Posterior vena cava (tissue), 2 donors: Measurements from ENCODE around the gene SLC6A4. TPM values are rescaled to one million over a fixed set of nuclear protein-coding genes. Genes with fewer than 3 reads are reported as not detected.
"Not testable (repeated sequence)": the region's sequence is repeated elsewhere in the genome, so short reads cannot be mapped to it uniquely, and the experiment has no call there.

Source experiments
- DNase-seq: peaks from one replicate; pipeline ENCODE4 v3.0.0-alpha.2; 2020; ENCODE audit warnings: low spot score
- intact Hi-C, 2 donors: fragments of 100-400 bp; cut with DNase I; formaldehyde crosslinking; loops; one replicate each; pipeline versions ENCODE4 v1.14.1 to v1.14.2; 2022 to 2023
- total RNA-seq, 2 donors: library from RNA; stranded (reverse); fragmentation: NEBNext Ultra II Directional; extraction: Animal tissue kit (Norgen Biotek cat#: 25700); gene quantifications; one replicate each; pipeline ENCODE4 v1.2.1, GENCODE V29; 2021
- donor health status: DM: yes; HTN: yes; CAD: no.
- donor health status: DM: yes; HTN: yes; CAD: no.

The SLC6A4 gene
- total RNA-seq, 2 donors from 2014 or later = 0.28 TPM; not detected in 1

DNA sequence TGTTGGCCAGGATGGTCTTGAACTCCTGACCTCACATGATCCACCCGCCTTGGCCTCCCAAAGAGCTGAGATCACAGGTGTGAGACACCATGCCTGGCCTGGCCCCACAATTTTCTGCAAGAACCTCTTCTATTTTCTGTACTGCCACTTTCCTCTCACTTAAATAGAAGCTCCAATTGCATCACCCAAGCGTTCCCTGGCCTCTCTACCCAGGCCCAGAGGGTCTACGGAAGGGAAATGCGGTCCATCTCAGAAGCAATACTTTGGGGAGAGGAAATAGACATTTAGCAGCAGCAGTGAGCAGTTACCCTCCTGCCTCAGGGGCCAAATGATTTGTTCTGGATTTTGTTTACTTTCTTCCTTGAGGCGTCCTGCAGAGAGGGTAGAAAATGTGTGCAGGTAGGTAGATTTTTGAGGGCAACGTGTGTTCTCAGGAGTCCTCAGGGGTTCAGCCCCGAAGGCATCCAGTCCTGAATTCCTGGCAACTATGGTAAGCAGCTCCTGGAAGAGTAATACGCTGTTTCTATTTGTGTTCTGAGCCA is 11.0 kb downstream of the SLC6A4 start:
- intact Hi-C loops = no loop called here
- DNase-seq = peak; percentile 56

- intact Hi-C loops = no loop called here
- peak; percentile 67 for DNase-seq
Measured at GRCh38 chr17:30222721-30223175, 12.7 kb downstream of the SLC6A4 start.

- intact Hi-C loops = no loop called here
- DNase-seq = peak; percentile 25
Measured at GRCh38 chr17:30222251-30222650, 13.2 kb downstream of the SLC6A4 start.

- intact Hi-C loops = no loop called here
- peak; percentile 55 for DNase-seq
Measured at GRCh38 chr17:30221346-30221745, 14.2 kb downstream of the SLC6A4 start.

DNA sequence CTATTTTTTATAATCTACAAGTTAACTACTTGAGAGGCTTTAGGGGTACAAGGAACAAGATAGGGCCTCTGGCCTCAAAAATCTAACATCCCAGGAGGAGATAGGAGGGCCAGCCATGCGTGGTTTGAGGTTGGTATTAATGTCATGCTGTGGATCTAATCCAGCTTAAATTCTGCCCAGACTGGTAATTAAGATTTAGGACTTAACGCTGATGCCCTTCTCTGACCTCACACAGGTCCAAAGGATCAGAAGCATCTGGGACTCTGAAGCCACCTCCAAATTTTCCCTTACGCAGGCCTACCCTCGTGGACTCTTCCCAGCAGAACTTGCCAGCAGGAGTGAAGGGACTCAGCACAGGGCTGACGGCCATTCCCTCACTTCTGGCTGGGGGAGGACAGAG is 15.1 kb downstream of the SLC6A4 start:
- intact Hi-C loops = no loop called here
- DNase-seq = peak; percentile 5

- intact Hi-C loops = no loop called here
- peak; percentile 4 for DNase-seq
Measured at GRCh38 chr17:30219833-30220232, 15.7 kb downstream of the SLC6A4 start.

DNA sequence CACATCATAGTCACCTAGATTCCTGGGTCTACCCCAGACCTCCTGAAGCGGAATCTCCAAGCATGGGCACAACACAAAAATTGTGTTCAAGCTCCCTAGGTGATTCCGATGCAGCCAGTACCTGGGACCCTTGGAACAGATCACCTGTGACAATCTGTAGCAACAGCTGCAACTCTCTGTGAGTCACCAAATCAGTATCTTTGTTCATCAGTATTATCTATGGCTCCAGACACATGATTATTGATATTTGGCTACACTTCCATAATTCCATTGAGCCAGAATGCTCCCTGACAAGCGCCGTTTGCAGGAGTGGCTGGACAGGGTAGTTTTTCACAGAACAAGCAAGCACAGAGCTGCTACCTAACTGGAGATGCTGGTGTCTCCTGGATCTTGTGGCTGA is 16.2 kb downstream of the SLC6A4 start:
- intact Hi-C loops = no loop called here
- peak; percentile 48 for DNase-seq

DNA sequence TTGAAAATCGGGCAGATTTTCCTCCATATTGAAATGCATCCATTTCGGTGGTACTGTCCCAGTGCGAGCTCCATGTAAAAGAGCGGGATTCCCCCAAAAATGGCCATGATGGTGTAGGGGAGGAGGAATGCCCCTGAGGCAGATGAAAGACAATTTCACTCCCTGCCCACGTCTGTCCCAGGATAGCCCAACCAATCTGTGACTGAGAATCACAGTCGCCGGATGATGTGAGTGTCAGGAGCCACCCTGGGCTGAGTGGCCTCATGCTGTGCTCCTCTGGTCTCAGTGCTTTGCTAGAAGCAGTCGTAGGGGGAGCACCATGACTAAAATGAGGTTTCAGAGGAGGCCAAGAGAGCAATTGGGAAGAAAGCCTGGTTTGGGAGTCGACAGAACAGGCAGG is 16.7 kb downstream of the SLC6A4 start:
- intact Hi-C loops = no loop called here
- DNase-seq = peak; percentile 15

- DNase-seq = peak; percentile 65
- intact Hi-C loops = no loop called here
Measured at GRCh38 chr17:30217746-30218245, 17.7 kb downstream of the SLC6A4 start.

GRCh38 chr17:30217054-30217453 is 18.4 kb downstream of the SLC6A4 start:
- intact Hi-C loops = no loop called here
- DNase-seq = peak; percentile 35

DNA sequence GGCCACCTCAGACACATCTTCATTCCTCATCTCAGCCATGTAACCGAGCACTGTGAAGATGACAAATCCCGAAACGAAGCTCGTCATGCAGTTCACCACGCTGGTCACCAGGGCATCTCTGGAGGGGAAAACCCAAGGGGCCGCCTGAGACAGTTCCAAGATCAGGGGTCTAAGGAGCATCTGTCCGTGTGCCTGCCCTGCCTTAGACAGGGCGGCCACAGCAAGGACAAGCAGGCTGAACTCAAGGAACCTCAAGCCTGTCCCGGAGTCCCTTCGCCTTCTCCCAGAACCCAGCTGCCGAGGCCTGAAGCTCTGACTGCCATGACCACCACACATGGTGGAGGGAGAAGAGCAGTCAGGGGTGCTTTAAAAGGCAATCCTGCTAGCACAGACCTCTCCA is 22.7 kb downstream of the SLC6A4 start:
- intact Hi-C loops = no loop called here
- peak; percentile 57 for DNase-seq

- intact Hi-C loops = no loop called here
- DNase-seq = peak; percentile 43
Measured at GRCh38 chr17:30211371-30211770, 24.1 kb downstream of the SLC6A4 start.

GRCh38 chr17:30210901-30211300 is 24.6 kb downstream of the SLC6A4 start:
- DNase-seq = peak; percentile 75
- intact Hi-C loops = no loop called here

GRCh38 chr17:30210366-30210765 is 25.1 kb downstream of the SLC6A4 start:
- intact Hi-C loops = no loop called here
- DNase-seq = peak; percentile 60

- no peak for DNase-seq
- intact Hi-C loops = no loop called here
Measured at GRCh38 chr17:30209930-30210329, 25.6 kb downstream of the SLC6A4 start.

- DNase-seq = no peak
- intact Hi-C loops = no loop called here
Measured at GRCh38 chr17:30208214-30208613, 27.3 kb downstream of the SLC6A4 start.

DNA sequence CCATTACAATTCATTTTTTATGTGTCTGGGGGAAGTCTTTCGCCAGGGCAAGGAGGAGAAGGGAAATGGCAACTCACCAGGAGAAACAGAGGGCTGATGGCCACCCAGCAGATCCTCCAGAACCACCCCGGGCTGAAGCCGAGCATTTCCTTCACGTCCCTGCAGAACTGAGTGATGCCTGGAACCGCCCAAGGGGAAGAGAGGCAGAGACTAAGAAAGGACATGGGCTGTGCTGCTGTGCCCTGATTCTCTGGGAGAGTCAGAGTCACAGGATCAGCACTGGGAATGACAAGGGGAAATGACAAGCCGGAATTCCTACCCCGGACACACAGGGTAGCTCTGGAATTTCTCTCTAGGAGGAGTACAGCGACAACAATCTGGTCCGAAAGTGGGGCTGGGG is 27.8 kb downstream of the SLC6A4 start:
- intact Hi-C loops = no loop called here
- DNase-seq = no peak

DNA sequence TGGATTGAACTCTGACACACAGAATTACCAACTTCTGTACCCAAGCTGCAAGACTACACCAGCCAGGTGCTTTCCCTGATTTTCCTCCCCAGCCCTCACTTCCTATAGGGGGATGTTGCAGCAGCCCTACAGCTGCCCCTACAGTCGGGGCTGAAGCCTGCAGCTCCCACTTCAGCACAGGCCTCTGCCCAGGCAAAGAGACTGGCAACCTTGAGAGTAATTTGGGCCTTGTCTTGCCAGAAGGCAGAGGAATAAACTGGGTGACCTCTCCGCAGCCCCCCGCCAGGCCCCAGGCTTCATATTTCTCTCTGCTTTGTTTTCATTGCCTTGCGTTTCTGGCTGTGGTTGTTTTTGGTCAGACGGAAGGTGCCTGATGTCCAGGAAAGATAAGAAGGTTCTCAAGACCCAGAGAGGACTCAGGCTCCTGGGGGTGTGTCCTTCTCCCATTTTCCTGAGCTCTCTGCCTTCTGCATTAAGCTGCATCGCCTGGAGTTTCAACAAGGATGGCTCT is 32.0 kb downstream of the SLC6A4 start:
- no peak for DNase-seq
- intact Hi-C loops = no loop called here

DNA sequence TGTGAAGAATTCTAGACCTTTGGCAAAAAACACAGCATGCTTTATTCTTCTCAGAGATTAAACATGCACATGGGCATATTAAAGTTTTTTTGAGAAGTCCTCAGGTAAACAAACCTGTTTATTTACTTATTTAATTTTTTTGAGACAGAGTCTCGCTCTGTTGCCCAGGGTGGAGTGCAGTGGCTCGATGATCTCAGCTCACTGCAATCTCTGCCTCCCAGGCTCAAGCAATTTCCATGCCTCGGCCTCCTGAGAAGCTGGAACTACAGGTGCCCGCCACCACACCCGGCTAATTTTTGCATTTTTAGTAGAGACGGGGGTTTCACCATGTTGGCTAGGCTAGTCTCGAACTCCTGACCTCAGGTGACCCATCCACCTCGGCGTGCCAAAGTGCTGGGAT is 34.8 kb downstream of the SLC6A4 start:
- intact Hi-C loops, DNase-seq: not testable (repeated sequence)

DNA sequence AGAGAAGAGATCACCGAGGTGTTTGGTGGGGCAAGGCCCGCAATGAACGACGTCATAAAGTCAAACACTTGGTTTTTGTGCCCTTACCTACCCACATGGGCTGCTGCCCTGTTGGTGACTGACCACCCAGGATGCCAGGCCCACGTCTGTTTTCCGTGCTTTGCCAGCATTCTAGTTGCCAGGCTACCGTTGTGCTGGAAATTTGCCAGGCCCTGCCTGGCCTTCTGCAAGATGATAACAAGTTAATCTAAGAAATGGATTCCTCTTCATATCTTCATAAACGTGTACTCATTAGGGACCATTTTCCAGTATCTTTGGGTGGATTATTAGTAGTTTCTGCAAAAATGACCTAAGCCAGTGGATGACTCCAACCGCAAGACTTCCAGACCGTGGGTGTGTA is 35.4 kb downstream of the SLC6A4 start:
- intact Hi-C loops = no loop called here
- no peak for DNase-seq

DNA sequence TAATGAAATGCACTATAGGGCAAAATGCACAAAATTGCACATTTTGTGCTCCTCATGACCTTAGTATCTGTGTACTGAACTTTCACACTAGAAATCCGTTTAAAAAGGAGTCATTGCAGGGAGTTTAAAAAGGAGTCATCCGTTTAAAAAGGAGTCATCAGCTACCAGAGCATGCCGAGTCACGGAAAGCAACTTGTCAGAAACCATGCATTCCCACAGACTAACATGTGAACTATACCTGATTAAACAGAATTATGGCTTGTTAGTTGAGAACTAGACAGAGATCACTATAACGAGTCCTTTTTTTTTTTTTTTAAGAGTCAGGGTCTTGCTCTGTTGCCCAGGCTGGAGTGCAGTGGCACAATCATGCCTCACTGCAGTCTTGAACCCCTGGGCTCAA is 35.9 kb downstream of the SLC6A4 start:
- intact Hi-C loops = no loop called here
- no peak for DNase-seq
